Endothelial cell of umbilical vein (primary cell): ENCODE measurements around the gene FNBP1L. TPM values are rescaled to one million over a fixed set of nuclear protein-coding genes. Genes with fewer than 3 reads are reported as not detected.

Source experiments
- BruUV-seq: library from RNA; stranded (reverse); fragments of 400-500 nt; replicated peaks from 2 replicates; lab custom pipeline; 2021; lab: Mats Ljungman, UMichigan
- CTCF ChIA-PET: fragments of 300-600, 350-600 bp; sonication (Branson Sonifier 250); formaldehyde crosslinking; loops from one replicate; lab custom pipeline; 2021; ENCODE audit warnings: antibody characterized with exemption, inconsistent platforms; lab: Charles Lee
- POLR2A ChIA-PET: fragments of 300-600, 350-600 bp; sonication (Branson Sonifier 250); formaldehyde crosslinking; loops from one replicate; lab custom pipeline; 2021; ENCODE audit warnings: antibody characterized with exemption, inconsistent platforms; lab: Charles Lee
- DNase-seq: peaks from one replicate; pipeline ENCODE4 v3.0.0-alpha.2; 2011; ENCODE audit warnings: low read depth, low spot score
- FAIRE-seq: peaks from 2 replicates; lab custom pipeline; 2011; peaks lifted over from hg19 to GRCh38; lab: Jason Lieb, UNC
- H2AFZ ChIP-seq: 2 replicates; pipeline ENCODE4 v1.6.0; 2012; ENCODE audit warnings: low read depth, low read length, control low read depth, inconsistent platforms
- H3K27ac ChIP-seq: 2 replicates; pipeline ENCODE4 v1.5.1; 2011; ENCODE audit warnings: low read depth, mild to moderate bottlenecking, control low read depth, low read length, moderate library complexity; ENCODE audit not compliant: insufficient read depth
- H3K27me3 ChIP-seq, 2 experiments: 2 replicates each; pipeline versions ENCODE4 v1.6.0 to v1.6.1; 2011; ENCODE audit warnings: low read length in 2 of 2, mixed read lengths in 1 of 2; ENCODE audit not compliant: control insufficient read depth in 2 of 2, insufficient read depth in 2 of 2
- H3K36me3 ChIP-seq, 2 experiments: 2 replicates in 1 of 2; 3 replicates in 1 of 2; pipeline ENCODE4 v1.5.1; 2011; ENCODE audit warnings: low read length in 2 of 2, mild to moderate bottlenecking in 1 of 2, moderate library complexity in 1 of 2; ENCODE audit not compliant: control insufficient read depth in 2 of 2, insufficient read depth in 2 of 2; ENCODE audit errors: extremely low read depth in 1 of 2
- H3K4me1 ChIP-seq: 3 replicates; pipeline ENCODE4 v1.5.1; 2011; ENCODE audit warnings: mild to moderate bottlenecking, low read length; ENCODE audit not compliant: control insufficient read depth, insufficient read depth; ENCODE audit errors: extremely low read depth
- H3K4me2 ChIP-seq: 2 replicates; pipeline ENCODE4 v1.6.1; 2011; ENCODE audit warnings: low read length, control low read depth, mixed read lengths; ENCODE audit not compliant: insufficient read depth
- H3K4me3 ChIP-seq, 3 experiments: fragments of 200-600 bp in 1 of 3; sonication (generic), shearing (Covaris generic) in 1 of 3; replicated peaks in 1 of 3; 2 replicates each; pipeline ENCODE4 v1.5.1; 2011 to 2016; ENCODE audit warnings: control low read depth in 3 of 3, low read length in 3 of 3, mild to moderate bottlenecking in 2 of 3, inconsistent platforms in 1 of 3, low read depth in 1 of 3, moderate library complexity in 1 of 3; ENCODE audit not compliant: insufficient read depth in 1 of 3
- H3K79me2 ChIP-seq: 2 replicates; pipeline ENCODE4 v1.6.0; 2012; ENCODE audit warnings: low read length, inconsistent platforms; ENCODE audit not compliant: control insufficient read depth, insufficient read depth
- H3K9ac ChIP-seq: replicated peaks from 2 replicates; pipeline ENCODE3; 2011; ENCODE audit warnings: low read length, control low read depth; ENCODE audit not compliant: insufficient read depth; ENCODE audit errors: extremely low read depth
- H3K9me1 ChIP-seq: replicated peaks from 3 replicates; pipeline ENCODE4 v1.6.0; 2011; ENCODE audit warnings: mild to moderate bottlenecking, low read length; ENCODE audit not compliant: control insufficient read depth, insufficient read depth; ENCODE audit errors: extremely low read depth
- H3K9me3 ChIP-seq: replicated peaks from 2 replicates; pipeline ENCODE4 v1.5.1; 2012; ENCODE audit warnings: low read length, inconsistent platforms; ENCODE audit not compliant: control insufficient read depth, insufficient read depth
- H4K20me1 ChIP-seq: replicated peaks from 2 replicates; pipeline ENCODE3; 2011; ENCODE audit warnings: mild to moderate bottlenecking, low read length; ENCODE audit not compliant: control insufficient read depth, insufficient read depth; ENCODE audit errors: extremely low read depth
- CTCF ChIP-seq, 2 donors: IDR thresholded peaks; 1 replicate in 1 of 2; 2 replicates in 1 of 2; pipeline ENCODE4 v1.5.1; 2011; ENCODE audit warnings: low read length in 2 of 2, mild to moderate bottlenecking in 2 of 2, moderate library complexity in 2 of 2, control low read depth in 1 of 2, inconsistent platforms in 1 of 2, low read depth in 1 of 2; ENCODE audit not compliant: insufficient read depth in 1 of 2; ENCODE audit errors: extremely low read depth in 1 of 2
- EZH2 ChIP-seq: IDR thresholded peaks from 2 replicates; pipeline ENCODE4 v1.6.1; 2012; ENCODE audit warnings: borderline replicate concordance, low read depth, mild to moderate bottlenecking, moderate library complexity, low read length, inconsistent platforms; ENCODE audit not compliant: severe bottlenecking
- FOS ChIP-seq: IDR thresholded peaks from 2 replicates; pipeline ENCODE4 v1.6.1; 2011; ENCODE audit warnings: mild to moderate bottlenecking, low read length, moderate library complexity, borderline replicate concordance; ENCODE audit not compliant: insufficient read depth
- GATA2 ChIP-seq: IDR thresholded peaks from 2 replicates; pipeline ENCODE4 v1.7.0; 2011; ENCODE audit warnings: low read depth, mild to moderate bottlenecking, moderate library complexity, mixed read lengths, low read length; ENCODE audit not compliant: insufficient read length, insufficient read depth
- JUN ChIP-seq: IDR thresholded peaks from 2 replicates; pipeline ENCODE4 v1.6.1; 2011; ENCODE audit warnings: borderline replicate concordance, low read depth; ENCODE audit not compliant: insufficient read length, insufficient read depth
- MYC ChIP-seq: IDR thresholded peaks from one replicate; pipeline ENCODE4 v1.6.1; 2011; ENCODE audit warnings: mild to moderate bottlenecking, low read depth, low read length
- POLR2A ChIP-seq: IDR thresholded peaks from 2 replicates; pipeline ENCODE4 v1.6.1; 2012; ENCODE audit warnings: low read depth, mild to moderate bottlenecking, control low read depth, low read length
- POLR2AphosphoS5 ChIP-seq: IDR thresholded peaks from 2 replicates; pipeline ENCODE4 v1.6.1; 2012; ENCODE audit warnings: low read depth, mild to moderate bottlenecking, control low read depth, low read length, moderate library complexity; ENCODE audit not compliant: insufficient read depth
- dilution Hi-C: fragments of 300-500 bp; cut with MboI; formaldehyde crosslinking; loops from one replicate; pipeline ENCODE4 v1.15.0; 2019; ENCODE audit warnings: low sequenced_read_pairs; ENCODE audit not compliant: extremely low pct_ligation_motif_present
- intact Hi-C: fragments of 100-400 bp; cut with micrococcal nuclease; formaldehyde crosslinking; loops from one replicate; pipeline ENCODE4 v1.10.0; 2022
- polyA plus RNA-seq, 4 experiments: library from polyadenylated mRNA; depleted of rRNA in 3 of 4; stranded (reverse) in 3 of 4; unstranded in 1 of 4; fragments of >200 nt; gene quantifications; 2 replicates each; pipeline versions ENCODE4 v1.2.1 to v1.2.3, GENCODE V29; 2011 to 2012; ENCODE audit warnings: missing spikeins in 1 of 4
- total RNA-seq: library from RNA; stranded (reverse); gene quantifications from 2 replicates; pipeline ENCODE4 v1.2.3, GENCODE V29; 2021

Gene FNBP1L
- total and polyA plus RNA-seq, 2 donors (not counting 3 experiments of a cell fraction or from before 2014, with no cell fraction given): 28.1 to 56.4 TPM

GRCh38 chr1:93446837-93447451 lies 974 bp upstream of the FNBP1L start:
- H3K79me2 ChIP-seq: peaks cover 28% of the 10 kb centered on the region
- H3K4me1 ChIP-seq: peaks cover 13% of the 10 kb centered on the region
- H3K27ac ChIP-seq: no peak overlapping the region
- no peaks in the 10 kb centered on the region for H3K27me3 ChIP-seq
- dilution Hi-C loops: no loop called here
- H4K20me1 ChIP-seq: no peaks in the 10 kb centered on the region
- H3K36me3 ChIP-seq: no peaks in the 10 kb centered on the region
- ChIA-PET CTCF (interaction anchor here (1.1 to 4.4 kb wide), 7 partner anchors 106 to 404 kb away, joined by 3 to 20 read pairs (median 6); no protein-coding TSS in a partner anchor), POLR2A (no interaction called here)
- H3K9me1 ChIP-seq: no peaks in the 10 kb centered on the region
- TF ChIP-seq JUN (no peak), FOS (no peak), POLR2AphosphoS5 (no peak)
- intact Hi-C loops: loop anchor here (5.0 kb wide), 1 partner anchor 225 kb away; no protein-coding TSS in a partner anchor
- DNase-seq (peak; percentile 6), FAIRE-seq (no peak)
- H2AFZ ChIP-seq: peak overlapping the region; percentile 31
- H3K4me3 ChIP-seq: peak overlapping the region in 2 of 3 experiments; percentile 70 to 80
- no peak overlapping the region for H3K9ac ChIP-seq
- H3K9me3 ChIP-seq: no peaks in the 10 kb centered on the region
- no TSS peak for BruUV-seq
- H3K4me2 ChIP-seq: peak overlapping the region; percentile 96

- no peak for FAIRE-seq
- Histone ChIP-seq H3K27me3 (no peaks in the 10 kb centered on the region), H3K4me2 (peak overlapping the region; percentile 86), H2AFZ (peak overlapping the region; percentile 8), H3K4me3 (peak overlapping the region; percentile 14 to 70 (median 70)), H3K9me3 (no peaks in the 10 kb centered on the region), H3K27ac (peak overlapping the region; percentile 65), H3K36me3 (no peaks in the 10 kb centered on the region), H3K9ac (peak overlapping the region; percentile 47), H3K9me1 (no peaks in the 10 kb centered on the region), H3K79me2 (peaks cover 43% of the 10 kb centered on the region), H3K4me1 (peaks cover 20% of the 10 kb centered on the region), H4K20me1 (peaks cover 5% of the 10 kb centered on the region)
- DNase-seq: peak; percentile 36
- intact Hi-C loops: loop anchor here (2.0 to 5.0 kb wide), 2 partner anchors 224 to 398 kb away; no protein-coding TSS in a partner anchor
- ChIA-PET POLR2A (interaction anchor here (0.7 kb wide), 2 partner anchors 107 to 398 kb away, joined by 4 read pairs; no protein-coding TSS in a partner anchor), CTCF (interaction anchor here (1.0 to 4.4 kb wide), 7 partner anchors 105 to 396 kb away, joined by 3 to 20 read pairs (median 6); no protein-coding TSS in a partner anchor)
- dilution Hi-C loops: no loop called here
- TF ChIP-seq CTCF (IDR thresholded peaks at IDR 0.05; ENCODE audit: extremely low read depth in 1 of 2, insufficient read depth in 1 of 2, low read depth in 1 of 2, low read length in 2 of 2): no peak
- TF ChIP-seq POLR2A: no peak
- TF ChIP-seq JUN: no peak
- no peak for TF ChIP-seq GATA2
- no peak for TF ChIP-seq POLR2AphosphoS5
- TF ChIP-seq EZH2: no peak
- no peak for TF ChIP-seq FOS
- no peak for TF ChIP-seq MYC
- BruUV-seq: no TSS peak
Measured at GRCh38 chr1:93448292-93448982, 519 bp downstream of the FNBP1L start.
